ENCODE data around the gene FAM117A.
"Not testable (repeated sequence)": the region's sequence is repeated elsewhere in the genome, so short reads cannot be mapped to it uniquely, and the experiment has no call there.

FAM117A gene

DNA sequence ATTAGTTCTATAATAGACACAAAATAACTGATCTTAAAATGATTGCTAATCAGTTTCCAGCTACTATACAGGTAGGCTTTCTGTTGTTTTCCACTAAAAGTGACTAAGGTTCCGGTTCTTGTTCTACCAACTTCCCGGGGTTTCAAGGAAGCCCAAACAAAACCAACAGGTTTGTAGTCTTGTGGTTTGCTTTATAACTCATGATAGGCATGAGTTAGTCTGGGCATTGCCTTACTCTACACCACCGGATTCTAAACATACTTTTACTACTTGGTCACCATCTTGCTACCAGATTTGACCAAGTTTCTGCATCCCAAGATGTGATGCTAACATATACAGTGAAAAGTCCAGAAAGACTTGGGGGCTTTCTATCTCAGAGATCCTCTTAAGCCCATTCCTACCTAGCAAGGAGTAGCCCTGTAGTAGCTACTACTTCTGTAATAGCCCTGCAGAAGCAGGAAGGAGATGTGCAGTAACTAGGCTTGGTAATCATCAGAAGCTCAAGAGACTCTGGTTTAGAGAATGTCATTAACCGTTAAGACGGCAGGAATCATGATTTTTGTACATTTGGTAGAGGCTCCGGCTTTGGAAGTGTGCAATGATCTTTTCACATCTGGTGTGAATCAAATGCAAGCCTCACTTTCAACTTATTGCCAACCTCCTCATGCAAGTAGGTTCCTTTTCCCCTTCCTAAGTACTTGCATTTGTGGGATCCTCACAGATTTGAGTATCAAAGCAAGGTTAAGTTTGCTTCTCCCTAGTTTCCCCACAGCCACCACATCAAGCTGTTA is 1.6 kb downstream of the FAM117A start:
- no peak for DNase-seq

DNA sequence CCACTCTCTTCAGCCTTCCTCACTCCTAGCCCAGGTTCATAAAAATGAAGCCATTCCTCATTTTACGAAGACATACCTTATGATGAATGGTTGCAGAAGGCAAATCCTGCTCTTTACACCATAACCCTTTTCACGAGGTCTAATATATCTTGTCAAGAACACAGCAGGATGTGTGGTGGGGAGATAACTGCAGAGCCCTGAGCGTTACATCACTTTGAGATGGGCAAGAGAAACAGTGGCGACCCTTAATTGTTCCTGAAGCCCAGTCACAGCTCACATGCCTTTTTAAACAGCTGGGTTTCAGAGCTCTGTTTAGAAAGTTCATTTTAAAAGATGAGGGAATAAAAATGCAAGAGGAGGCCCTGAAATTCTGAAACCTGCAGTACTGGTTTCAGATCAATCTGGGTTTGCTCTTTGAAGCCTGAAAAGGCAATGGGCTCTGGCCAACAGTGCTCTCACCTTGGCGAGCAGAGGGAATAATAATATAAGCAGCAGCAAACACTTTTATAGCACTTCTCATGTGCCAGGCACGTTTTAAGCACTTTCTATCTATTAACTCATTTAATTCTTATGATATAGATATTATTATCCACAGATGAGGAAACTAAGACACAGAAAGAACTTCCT is 2.9 kb downstream of the FAM117A start:
- no peak for DNase-seq

DNA sequence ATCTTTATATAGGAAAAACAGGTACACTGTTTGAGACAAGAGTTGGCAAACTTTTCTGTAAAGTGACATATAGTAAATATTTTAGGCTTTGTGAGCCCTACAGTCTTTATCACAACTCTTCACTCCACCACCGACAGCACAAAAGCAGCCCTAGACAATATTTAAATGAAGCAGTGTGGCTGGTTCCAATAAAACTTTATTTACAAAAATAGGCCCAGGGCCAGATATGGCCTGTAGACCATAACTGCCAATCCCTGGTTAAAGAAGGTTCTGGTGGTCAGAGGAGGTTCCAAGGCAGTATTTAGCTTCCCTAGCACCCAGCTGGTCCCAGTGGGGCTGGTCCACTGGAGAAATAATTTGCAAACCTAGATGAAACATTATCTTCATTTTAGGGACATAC is 3.6 kb downstream of the FAM117A start:
- no peak for DNase-seq

DNA sequence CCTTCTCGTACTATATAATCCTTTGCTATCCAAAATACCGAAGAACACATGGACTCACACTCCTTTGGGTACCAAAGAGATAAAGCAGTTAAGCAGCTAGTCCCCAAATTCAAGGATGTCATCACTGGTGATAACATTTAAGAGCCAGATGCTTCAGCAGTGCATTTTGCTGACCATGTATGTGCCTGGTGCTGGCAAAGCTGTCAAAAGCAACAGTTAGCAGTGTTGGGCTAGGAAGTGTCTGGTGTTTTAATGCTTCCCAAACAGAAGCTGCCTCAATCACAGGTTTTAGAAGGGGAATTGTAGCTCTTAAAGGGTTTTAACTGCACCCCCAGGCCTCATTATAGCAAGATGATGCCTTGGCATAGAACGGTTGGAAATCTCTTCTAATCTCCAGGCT is 4.7 kb downstream of the FAM117A start:
- no peak for DNase-seq

DNA sequence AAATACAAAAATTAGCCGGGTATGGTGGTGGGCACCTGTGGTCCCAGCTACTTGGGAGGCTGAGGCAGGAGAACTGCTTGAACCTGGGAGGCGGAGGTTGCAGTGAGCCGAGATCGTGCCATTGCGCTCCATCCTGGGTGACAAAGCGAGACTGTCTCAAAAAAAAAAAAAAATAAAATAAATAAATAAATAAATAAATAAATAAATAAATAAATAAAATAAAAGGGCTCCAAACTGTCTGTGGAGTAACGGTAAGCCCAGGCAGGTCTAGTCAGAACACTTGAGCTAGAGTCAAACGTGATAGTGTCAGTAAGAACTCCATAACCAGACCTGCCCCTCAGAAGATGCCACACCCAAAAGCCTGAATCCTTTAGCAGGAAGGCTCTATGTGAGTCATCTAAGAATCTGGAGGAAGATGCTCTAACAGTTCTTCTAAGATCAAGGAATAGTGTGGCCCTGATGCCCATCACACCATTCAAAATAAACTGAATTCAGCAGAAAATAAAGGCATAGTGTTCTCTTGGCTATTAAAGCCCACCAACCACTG is 5.4 kb downstream of the FAM117A start:
- DNase-seq = not testable (repeated sequence)

DNA sequence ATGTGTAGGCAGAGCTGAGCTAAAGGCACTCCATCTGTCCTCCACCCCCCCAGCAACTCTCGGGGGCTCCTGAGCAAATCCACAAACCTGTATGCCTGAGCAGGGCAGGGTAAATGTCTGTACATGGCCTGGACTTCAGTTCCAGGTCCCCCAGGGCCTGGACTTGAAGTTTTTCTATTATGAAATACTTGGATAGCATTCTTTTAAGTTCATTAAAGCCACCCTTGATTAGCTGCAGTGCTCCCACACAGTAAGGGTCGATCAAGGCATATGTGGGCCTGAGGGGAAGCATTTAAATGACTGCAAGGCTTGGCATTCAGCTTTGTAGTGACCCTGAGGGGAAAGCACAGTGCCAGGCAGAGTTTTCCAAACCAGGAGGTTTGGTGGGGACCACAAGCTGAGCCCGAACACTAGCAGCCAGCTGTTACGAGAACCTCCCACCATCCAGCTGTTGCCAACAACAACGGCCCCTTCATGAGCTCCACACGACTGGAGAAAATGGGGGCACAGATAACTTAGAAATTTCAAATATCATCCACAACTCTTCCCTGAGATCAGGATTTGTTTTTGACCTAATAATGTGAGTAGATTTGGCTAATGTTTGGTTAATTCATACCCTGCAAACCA is 6.7 kb downstream of the FAM117A start:
- DNase-seq = no peak

DNA sequence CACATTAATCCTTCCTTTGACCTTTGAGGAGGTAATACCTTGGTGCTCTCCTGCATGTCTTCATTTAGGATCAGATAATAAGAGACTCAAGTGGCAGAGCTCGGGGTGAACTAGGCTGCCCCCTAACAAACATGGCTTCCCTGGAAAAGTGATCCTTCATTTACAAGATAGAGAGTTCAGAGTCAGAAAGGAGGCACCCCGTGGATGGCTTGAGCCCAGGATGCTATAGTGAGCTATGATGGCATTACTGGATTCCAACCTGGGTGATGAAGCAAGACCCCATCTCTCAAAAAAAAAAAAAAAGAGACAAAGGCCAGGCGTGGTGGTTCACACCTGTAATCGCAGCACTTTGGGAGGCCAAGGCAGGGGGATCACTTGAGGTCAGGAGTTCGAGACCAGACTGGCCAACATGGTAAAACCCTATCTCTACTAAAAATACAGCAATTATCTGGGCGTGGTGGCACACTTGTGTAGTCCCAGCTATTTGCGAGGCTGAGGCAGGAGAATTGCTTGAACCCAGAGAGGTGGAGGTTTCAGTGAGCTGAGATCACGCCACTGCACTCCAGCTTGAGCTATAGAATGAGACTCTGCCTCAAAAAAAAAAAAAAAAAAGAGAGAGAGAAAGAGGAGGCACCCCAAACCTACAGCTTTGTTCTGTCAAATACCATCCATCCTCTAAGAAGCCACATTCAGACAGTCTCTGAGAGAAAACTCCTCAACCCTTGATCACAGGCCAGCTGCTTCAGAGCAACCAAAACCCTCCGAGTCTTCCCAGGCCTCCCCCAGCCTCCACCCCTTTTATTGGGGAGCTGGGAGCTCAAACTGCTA is 7.4 kb downstream of the FAM117A start:
- no peak for DNase-seq

DNA sequence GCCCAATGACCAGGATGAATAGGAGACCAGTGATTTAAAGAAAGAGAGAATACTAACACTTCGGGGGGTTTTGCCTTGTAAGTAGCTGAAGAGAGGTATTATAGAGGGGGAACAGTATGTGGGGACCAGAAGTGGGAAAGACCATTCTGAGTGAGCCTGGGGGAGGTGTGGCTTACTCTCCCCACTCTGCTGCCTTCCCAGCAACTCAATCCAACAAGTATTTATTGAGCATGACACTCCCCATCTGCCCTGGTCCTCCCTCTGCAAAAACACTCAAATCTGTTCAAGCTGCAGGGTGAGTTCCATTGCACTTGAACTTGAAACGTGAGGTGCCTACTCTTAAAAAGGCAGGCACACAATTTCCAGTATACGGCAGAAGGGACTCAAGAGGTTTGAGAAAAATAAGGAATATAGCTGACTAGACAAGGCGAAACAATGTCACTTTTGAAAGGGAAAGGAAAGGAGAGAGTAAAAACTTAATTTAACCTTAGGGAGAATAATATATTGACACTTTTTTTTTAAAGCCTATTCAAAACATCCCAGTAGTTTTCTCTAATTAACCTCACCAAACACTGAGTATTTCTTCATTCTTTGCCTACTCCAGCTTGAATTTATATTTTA is 8.2 kb downstream of the FAM117A start:
- no peak for DNase-seq

DNA sequence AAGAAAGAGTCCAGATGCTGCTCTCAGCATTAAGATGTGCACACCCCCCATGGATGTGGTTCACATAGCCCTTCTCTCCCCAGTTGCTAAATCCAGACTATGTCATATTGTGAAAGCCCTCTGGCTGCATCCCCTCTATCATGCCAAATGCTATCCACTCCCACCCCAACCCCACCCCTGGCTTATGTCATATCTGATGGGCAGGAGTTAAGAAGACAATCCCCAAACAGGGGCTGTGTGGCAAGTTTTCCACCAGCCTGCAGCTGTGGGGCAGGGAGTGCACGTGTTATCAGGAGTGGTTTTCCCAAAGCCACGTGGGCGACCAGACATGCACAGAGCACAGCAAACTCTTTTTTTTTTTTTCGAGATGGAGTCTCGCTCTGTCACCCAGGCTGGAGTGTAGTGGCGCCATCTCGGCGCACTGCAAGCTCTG is 10.0 kb downstream of the FAM117A start:
- no peak for DNase-seq

DNA sequence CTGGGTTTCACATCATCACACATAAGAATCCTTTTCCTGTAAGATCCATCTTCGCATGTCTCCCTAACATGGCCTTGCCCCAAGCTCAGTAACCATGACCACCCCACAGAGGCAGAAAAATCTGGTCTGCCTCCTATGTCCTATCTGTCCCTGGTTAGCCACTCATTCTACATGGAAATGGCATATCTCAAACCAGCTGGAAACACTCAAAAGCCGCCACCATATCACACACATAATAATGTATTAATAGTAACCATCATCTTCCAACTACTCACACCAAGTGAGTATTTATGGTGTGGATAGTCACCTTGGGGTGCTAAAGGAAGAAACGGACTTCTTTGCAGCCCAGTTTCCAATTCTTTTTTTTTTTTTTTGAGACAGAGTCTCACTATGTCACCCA is 11.4 kb downstream of the FAM117A start:
- DNase-seq = no peak

DNA sequence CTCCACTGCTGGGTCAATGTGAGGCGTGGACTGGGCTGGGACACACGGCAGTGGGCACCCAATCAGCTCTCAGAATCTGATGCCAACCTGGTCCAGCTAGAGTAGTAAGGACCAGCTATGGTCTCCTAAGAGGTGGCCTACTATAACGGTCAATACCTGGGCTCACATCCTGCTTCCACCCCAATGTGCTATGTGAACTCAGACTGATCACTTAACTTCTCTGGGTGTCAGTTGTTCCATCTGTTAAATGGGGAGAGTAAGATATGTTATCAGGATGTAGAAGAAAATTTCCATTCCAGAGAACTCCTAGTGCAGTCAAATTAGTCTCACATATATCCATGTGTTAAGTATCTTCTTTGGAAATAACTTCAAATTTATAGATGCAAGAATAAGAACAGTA is 14.2 kb downstream of the FAM117A start:
- no peak for DNase-seq

DNA sequence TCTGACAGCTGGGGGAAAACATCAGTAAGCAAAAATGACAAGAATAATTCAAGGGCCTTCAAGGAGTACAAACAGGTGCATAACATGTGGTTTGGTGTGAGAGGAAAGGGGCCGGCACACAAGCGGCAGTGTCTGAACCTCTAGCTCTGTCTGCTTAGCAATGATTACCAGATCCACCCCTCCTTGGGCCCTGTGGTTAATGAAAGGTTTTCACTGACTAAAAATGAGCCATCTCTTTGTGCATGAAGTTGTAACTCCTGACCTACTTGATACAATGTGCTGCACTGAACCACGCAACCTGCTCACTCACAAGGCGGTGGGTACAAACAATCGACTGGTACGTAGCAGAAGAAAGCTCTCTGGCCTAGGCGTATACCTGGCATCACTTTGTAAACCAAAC is 15.1 kb downstream of the FAM117A start:
- DNase-seq = no peak

DNA sequence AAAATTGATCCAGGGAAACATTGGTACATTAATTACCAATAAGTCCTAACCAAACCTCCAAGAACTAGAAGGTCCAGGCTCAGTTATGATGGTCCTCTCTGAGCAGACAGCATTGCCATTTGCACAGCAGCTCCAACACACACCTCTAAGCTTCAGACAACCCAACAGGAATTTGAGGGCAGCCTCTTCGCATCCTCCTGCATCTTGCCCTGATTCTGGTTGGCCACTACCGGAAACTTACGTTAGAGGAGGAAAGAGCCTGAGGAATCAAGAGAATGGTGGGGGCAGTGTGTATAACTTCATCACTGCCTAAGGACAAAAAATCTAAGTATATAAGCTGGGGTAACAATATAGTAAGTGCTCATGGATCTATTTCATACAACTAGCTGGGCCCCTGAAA is 15.7 kb downstream of the FAM117A start:
- no peak for DNase-seq

DNA sequence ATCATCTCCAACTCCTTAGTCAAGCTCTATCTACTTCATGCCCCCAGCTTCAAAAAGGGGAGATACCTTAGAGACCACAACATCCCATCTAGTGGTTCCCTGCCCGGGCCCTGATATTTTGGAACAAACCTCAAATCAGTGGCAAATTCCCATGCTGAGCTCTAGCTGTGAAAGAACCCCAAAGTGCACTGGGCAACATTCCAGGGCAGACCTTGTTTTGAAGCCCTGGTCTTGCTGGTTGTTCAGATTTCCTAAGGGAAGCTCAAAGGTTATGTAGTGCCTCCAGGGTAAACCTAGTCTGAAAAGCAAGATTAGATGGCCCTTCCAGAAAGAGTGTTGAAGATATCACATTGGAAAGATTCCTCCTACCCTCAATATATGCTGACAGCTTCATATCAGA is 16.3 kb downstream of the FAM117A start:
- DNase-seq = no peak

DNA sequence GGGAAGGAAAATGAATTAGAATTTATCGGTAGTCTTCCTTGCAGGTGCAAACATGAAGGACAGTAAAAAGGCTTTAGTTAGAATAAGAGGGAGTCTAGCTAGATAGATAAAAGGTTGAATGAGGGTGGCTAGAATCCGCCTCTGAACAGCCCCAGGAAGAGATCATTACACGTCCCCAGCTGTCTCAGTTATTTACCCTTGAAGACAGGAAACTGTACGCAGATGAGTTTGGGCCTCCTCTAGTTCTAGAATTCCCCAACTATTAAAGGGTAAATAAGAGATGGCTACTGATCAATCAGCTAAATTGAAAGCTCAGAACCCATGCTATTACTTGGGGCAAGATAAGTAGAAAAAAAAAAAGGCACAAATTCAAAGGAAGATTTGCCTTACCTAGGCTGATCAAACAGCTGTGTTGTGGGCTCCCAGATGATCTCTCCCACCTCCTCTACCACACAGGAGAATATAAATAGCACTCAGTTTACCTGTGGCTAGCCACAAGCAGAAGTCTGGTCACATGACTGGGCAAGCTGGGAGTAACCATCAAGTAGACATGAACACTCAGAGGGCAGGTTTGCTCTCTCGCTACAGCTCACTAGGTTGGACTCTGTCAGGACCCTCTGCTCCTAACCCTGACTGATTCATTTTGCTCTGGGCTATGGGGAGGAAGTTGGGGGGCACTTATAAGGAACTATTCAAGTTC is 17.0 kb downstream of the FAM117A start:
- no peak for DNase-seq

DNA sequence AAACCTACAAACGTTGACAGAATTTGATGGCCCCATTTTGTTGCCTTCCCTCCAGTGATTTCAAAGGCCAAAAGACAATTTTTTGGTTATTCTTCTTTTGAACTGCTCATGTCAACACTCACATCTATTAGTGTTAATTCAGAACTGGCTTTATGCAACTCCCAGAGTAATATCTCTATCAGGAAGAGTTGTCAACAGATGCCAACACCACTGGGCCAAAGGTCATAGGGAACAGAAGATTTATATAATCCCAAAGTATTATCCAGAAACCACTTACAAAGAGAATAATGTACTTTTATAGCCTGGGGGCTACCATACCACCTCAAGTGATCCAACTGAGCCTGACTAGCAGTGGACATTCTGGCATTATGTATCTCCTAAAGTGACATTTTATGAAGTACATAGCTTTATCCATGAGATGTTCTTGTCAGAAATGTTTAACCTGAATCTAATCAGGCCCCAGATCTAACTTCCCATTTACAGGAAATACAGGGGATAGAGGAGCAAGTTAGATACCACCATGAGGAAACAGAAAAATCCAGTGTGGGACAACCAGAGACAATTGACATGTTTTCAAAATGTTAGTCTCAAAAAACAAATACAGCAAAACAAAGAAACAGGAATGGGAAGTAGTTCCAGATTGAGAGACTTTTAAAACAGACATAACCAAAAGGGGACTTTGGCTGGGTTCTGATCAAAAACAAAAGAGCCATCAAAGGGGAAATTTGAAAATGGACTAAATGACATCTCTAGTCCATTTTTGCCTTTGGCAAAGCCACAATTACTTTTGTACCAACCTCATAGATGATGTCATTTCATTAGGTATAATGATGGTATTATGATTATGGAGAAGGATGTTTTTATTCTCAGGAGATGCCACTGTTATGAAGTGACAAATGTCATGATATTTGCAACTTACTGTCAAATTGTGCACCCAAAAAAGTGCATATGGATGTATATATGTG is 18.5 kb downstream of the FAM117A start:
- DNase-seq = no peak

DNA sequence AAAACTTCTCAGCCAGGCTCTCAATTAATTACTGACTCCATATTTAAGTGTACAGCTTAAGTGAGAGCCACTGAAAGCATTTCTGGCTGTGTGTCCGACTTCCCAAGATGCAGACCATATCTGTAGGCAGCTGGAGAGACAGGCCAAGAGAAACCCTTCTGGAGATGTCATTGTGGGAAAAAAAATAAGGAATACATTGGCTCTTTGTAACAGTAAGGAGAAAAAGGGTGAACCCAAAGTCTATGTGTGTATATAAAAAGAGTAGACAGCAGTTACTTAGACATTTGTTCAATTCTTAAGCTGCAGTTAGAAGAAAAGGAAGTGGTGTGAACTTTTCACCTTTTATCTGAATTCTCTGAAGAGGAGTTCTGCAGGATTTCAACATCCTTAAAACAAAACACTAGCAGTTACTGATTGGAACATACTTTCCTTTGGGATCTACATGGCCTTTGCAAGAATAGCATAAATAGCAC is 21.7 kb downstream of the FAM117A start:
- no peak for DNase-seq

DNA sequence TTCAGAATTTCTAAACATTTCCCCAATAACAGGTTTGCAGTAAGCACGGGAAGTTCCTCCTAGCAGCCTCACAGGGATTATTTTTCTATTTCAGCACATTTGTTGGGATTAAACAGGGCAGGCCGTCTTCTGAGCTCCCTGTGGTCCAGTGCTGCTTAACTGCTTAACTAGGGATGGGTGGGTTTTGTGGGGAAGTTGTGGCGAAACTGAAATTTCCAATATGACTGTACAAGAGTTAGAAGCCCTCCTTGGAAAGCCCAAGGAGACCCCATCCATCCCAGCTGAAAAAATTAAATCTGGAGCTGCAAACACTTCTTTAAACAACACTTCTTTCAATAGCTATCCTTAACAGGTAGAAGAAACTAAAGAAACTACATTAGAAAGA is 22.2 kb downstream of the FAM117A start:
- no peak for DNase-seq

DNA sequence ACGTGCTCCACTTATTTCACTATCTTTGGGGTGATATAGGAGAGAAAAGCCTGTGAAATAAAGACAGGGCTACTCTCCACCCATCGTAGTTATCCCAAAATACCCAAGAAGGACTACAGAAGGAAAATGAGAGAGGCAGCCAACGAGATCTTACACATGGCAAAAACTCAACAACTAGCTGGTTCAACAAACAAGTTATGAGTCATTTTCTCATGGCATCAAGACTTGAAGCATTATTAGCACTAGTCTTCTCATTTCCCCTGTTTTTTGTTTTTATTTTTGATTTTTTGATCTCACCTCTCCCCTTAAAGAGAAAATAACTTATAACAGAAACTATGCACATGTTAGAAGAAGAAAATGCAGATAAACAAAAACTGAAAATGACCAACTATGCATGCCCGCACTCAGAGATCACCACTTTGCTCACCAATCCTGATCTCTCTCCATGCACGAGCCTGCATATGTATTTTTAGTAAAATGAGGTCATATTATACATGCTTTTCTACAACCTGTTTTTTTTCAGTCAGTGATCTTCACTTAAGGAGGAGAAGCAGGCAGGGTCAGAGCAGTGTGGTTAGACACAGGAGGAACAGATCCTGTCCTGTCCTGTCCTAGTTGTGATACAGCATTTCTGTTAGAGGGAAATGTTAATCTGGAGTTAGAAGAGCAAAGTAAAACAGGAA is 22.8 kb downstream of the FAM117A start:
- no peak for DNase-seq

Data from right forelimb (tissue), 1 donor.